Panc1 (cell line): ENCODE data around the gene KRTAP7-1.

Experiments used
- CTCF ChIP-seq: fragments of 450-650 bp; IDR thresholded peaks from 2 replicates; pipeline ENCODE4 v1.5.1; 2017; ENCODE audit warnings: mild to moderate bottlenecking
- POLR2AphosphoS5 ChIP-seq: IDR thresholded peaks from 2 replicates; pipeline ENCODE4 v1.6.1; 2012; ENCODE audit warnings: mild to moderate bottlenecking, low read depth, low read length, moderate library complexity
- REST ChIP-seq, 2 experiments: IDR thresholded peaks; 2 replicates each; pipeline ENCODE4 v1.6.1; 2011 to 2012; ENCODE audit warnings: low read depth in 2 of 2, control low read depth in 1 of 2, low read length in 1 of 2, mild to moderate bottlenecking in 1 of 2, moderate library complexity in 1 of 2; ENCODE audit not compliant: insufficient read depth in 1 of 2
- SIN3A ChIP-seq: IDR thresholded peaks from 2 replicates; pipeline ENCODE4 v1.6.1; 2012; ENCODE audit warnings: low read depth, mild to moderate bottlenecking, low read length, moderate library complexity, borderline replicate concordance; ENCODE audit not compliant: insufficient read depth

GRCh38 chr21:30800605-30801004 lies 29.0 kb downstream of the KRTAP7-1 start:
- TF ChIP-seq SIN3A, result no peak
- no peak for TF ChIP-seq CTCF
- no peak for TF ChIP-seq POLR2AphosphoS5
- TF ChIP-seq REST (IDR thresholded peaks at IDR 0.05; ENCODE audit: insufficient read depth in 1 of 2, low read depth in 2 of 2, low read length in 1 of 2), result no peak
